GM19452 (cell line): ENCODE data around the gene SSMEM1.
"Not testable (repeated sequence)": the region's sequence is repeated elsewhere in the genome, so short reads cannot be mapped to it uniquely, and the experiment has no call there.

Experiments used
- ATAC-seq: cut with Tn5 transposase; IDR thresholded peaks from one replicate; pipeline ENCODE4 v1.9.1; 2021; ENCODE audit not compliant: unreplicated experiment

SSMEM1 gene

GRCh38 chr7:130207642-130208041 lies at the start of gene SSMEM1:
Gene SSMEM1, plus strand, starts transcription at chr7:130207860. Its CDS starts 51 bp downstream, at chr7:130207911.
- ATAC-seq, result no peak

DNA sequence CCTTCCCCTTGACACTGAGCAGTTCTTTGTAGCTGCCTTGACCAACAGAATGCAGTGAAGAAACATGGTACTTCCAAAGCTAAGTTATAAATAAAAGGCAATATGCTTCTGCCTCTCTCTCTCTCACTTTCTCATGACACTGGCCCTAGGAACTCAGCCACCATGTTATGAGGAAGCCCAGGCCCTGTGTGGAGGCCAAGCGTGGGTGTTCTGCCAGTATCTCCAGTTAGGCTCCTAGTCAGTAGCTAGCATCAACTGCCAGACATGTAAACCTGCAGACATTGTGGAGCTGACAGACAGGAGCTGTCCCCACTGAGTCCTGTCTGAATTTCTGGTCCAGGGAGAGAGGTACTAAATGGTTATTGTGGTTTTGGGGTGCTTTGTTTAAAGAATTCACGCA lies 47.6 kb upstream of the SSMEM1 start:
- no peak for ATAC-seq

DNA sequence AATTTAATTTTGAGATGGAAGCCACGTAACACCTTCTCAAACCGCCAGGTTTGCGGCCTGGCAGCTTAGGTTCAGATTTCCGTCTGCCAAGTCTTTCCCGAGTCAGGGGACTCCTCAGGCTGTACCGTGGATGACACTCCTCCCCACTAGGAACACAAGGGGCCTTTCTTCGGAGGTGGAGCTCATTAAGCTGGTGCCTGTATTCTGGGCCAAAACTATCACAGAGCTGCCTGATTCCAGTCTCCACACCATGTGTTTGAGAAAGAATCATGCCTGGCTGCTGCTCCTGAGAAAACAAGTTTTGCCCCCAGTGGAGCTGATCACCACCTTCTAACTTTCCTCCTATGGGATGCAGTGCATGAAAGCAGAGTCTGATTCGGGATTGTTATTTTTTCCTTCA lies 47.2 kb upstream of the SSMEM1 start:
- ATAC-seq, result no peak

GRCh38 chr7:130162196-130162595 lies 45.5 kb upstream of the SSMEM1 start:
- no peak for ATAC-seq

DNA sequence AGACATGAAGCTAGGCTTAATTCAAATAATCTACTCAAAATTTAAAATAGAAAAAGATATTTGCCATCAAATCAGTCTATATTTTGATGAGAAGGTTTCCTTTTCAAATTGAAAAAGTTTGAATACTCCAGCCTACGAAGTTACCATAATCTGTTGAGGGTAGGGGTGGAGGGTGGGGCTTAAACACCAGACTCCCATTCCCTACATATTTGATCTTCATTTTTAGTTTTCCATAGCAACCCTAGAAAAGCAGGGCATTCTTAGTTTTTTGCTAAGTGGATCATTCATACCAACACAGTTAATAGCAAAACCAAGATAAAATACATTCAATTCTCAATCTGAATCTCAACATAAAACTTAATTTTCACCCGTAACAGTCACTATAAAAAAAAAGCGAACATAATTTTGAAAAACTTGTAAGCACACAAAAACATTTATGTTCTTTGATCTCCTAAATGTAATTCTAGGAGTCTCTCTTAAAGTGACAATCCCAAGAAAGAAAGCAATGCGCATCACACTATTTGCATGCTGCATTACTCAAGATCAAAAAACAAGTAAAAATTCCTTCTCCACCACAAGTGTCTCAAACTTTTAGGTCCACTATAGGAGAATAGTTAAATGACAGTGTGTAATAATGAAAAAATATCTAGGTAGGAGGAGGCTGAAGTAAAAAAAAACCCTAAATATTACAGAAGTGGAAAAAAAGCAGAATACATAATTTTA lies 33.3 kb upstream of the SSMEM1 start:
- ATAC-seq, result no peak

GRCh38 chr7:130178251-130178650 lies 29.4 kb upstream of the SSMEM1 start:
- no peak for ATAC-seq

GRCh38 chr7:130179631-130180030 lies 28.0 kb upstream of the SSMEM1 start:
- ATAC-seq, result no peak

DNA sequence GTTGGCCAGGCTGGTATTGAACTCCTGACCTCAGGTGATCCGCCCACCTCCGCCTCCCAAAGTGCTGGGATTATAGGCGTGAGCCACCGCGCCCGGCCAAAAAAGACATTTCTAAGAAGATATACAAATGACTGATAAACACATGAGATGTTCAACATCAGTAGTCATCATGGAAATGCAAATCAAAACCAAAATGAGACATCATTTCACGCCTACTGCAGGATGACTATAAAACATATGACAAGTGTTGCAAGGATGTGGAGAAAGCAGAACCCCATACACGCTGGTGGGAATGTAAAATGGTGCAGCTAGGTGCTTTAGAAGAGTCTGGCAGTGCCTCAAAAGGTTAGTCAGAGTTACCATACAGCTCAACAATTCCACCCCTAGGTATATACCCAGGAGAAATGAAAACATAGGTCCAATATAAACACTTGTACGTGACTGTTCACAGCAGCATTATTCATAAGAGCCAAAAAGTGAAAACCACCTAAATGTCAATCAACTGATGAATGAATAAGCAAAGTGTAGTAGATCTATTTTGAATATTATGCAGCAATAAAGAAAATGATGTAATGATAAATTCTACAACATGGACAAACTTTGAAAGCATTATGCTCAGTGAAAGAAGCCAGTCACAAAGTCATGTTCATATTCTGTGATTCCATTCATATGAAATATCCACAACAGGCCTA lies 26.9 kb upstream of the SSMEM1 start:
- ATAC-seq, result no peak

- ATAC-seq, result no peak
Observed at GRCh38 chr7:130181263-130181605, 26.4 kb upstream of the SSMEM1 start.

- ATAC-seq, result peak; percentile 69
Observed at GRCh38 chr7:130182990-130183389, 24.7 kb upstream of the SSMEM1 start.

- ATAC-seq, result not testable (repeated sequence)
Observed at GRCh38 chr7:130184349-130184748, 23.3 kb upstream of the SSMEM1 start.

DNA sequence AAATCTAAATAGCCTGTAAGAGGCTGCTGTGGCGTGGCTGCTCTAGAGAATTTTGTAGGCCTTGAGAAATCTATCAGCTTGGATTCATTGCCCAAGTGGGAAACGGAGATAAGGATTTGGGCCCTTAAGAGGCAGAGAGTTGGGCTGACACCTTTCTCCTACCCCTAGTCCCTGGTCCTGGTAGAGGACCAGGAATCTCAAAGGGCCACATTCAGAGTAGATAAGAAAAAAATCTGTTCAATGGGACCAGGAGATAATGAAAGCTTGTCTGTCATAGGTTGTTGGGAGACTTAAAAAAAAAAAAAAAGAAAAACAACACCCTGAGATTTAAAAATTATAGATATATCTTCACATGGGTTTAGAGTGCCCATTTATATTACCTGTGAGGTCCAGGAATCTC lies 20.3 kb upstream of the SSMEM1 start:
- ATAC-seq, result no peak

GRCh38 chr7:130189343-130189742 lies 18.3 kb upstream of the SSMEM1 start:
- no peak for ATAC-seq

GRCh38 chr7:130191791-130192190 lies 15.9 kb upstream of the SSMEM1 start:
- ATAC-seq, result no peak

DNA sequence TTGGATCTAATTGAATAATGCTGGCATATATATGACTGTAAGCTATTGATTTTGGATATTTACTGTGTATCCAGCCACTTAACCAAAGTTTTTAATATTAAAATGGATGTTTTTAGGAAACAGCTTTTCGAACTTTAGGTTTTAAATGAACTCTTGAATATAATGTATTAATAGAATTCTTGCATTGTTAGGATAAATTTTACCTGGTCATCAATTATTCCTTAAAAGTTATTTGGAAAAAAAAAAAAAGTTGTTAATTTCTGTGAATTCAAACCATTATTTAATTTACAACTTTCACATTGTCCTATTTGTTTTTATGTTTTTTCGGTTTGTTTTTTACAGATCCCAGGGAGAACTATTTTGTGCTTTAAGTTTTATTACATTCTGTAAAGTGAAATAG lies 12.3 kb upstream of the SSMEM1 start:
- ATAC-seq, result no peak

GRCh38 chr7:130196476-130196875 lies 11.2 kb upstream of the SSMEM1 start:
- ATAC-seq, result no peak

DNA sequence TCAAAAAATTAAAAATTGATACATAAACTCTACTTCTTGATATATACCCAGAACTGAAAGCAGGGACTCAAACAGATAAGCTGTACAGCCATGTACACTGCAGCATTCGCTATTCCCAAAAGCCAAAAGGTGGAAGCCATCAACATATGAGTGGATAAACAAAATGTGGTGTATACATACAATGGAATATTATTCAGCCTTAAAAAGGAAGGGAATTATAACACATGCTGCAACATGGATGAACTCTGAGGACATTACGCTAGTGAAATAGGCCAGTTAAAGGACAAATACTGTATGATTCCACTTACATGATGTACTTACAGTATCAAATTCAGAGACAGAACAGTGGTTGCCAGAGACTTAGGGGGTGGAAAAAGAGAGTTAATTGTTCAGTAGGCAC lies 10.6 kb upstream of the SSMEM1 start:
- ATAC-seq, result no peak

- ATAC-seq, result no peak
Observed at GRCh38 chr7:130201796-130202195, 5.9 kb upstream of the SSMEM1 start.

DNA sequence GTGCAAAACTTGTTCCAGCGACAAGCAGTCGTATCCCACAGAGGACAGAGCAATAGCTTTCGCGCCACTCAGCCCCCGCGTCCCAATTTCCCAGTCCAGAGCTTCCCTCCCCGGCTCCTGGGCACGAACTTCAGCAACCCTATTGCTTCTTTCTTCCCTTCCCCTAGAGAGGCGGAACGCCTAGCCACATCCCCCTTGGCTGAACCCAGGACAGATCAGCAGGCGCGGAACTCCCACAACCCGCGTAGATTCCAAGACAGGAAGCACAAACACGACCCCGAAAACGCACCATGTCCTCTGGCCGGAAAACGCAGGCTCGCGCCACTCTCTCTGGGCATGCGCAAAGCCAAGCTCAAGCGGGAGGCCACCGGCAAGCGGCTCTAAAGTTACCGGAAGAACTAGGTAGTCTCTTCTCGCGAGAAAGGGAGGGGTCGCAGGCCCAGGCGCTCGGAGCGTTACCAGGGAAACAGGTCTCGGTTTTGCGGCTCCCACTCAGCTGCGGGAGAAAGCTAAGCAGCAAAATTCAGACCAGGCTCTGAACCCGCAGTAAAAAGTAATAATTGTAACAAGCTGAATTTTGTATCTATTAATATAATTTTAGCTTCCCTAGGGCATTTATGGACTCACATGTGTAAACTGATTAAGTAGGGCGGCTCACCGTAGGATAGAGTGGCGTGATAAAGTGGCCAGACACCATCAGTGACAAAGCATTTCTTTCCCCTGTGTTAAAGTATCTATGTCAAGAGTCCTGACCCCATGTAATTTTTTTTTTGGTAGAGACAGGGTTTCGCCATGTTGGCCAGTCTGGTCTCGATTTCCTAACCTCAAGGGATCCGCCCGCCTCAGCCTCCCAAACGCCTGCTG lies 2.3 kb upstream of the SSMEM1 start, which contains the start of gene TMEM209:
TMEM209 (minus strand) TSS at position 323 of the 864 bp plus-strand sequence; CDS start at position 292, 31 bp downstream.
- ATAC-seq, result peak; percentile 95

DNA sequence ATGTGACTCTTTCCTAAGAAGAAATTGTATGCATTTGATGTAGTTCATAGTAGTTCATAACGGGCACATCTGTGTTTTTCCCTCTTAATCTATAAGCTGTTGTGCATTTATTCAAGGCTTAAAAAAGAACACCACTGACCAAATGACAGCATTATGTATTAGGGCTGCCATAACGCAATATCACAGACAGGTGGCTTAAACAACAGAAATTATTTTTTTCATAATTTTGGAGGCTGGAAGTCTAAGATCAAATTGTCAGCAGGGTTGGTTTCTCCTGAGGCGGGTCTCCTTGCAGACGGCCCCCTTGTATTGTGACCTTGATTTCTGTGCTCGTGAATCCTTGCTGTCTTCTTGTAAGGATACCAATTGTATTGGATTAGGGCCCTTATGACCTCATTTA lies 627 bp upstream of the SSMEM1 start:
- ATAC-seq, result no peak

- ATAC-seq, result no peak
Observed at GRCh38 chr7:130208516-130208915, 856 bp downstream of the SSMEM1 start.
